Tibial nerve (tissue), 4 donors: Measurements from ENCODE around the gene ARHGAP15. TPM values are rescaled to one million over a fixed set of nuclear protein-coding genes. Genes with fewer than 3 reads are reported as not detected.
A peak's percentile ranks its signal among the peaks of the same experiment; 100 is the strongest.

Experiments
- DNase-seq, 2 donors: peaks; one replicate each; pipeline ENCODE4 v3.0.0-alpha.2; 2019; ENCODE audit warnings: low spot score in 2 of 2
- H3K27ac ChIP-seq, 4 donors: fragments of 200-600 bp; sonication (generic) in 3 of 4; one replicate each; pipeline ENCODE4 v1.5.1; 2017 to 2019; ENCODE audit warnings: mild to moderate bottlenecking in 1 of 4
- H3K27me3 ChIP-seq, 2 donors: fragments of 200-600 bp; sonication (generic) in 1 of 2; one replicate each; pipeline versions ENCODE4 v1.5.1 to v1.6.0; 2017 to 2019
- H3K36me3 ChIP-seq, 3 donors: fragments of 200-600 bp; sonication (generic); one replicate each; pipeline ENCODE4 v1.5.1; 2018 to 2019
- H3K4me1 ChIP-seq, 4 donors: fragments of 200-600 bp; sonication (generic) in 3 of 4; one replicate each; pipeline ENCODE4 v1.5.1; 2017 to 2019
- H3K4me3 ChIP-seq, 4 donors: fragments of 200-600 bp; sonication (generic) in 3 of 4; one replicate each; pipeline ENCODE4 v1.5.1; 2017 to 2019; ENCODE audit warnings: mild to moderate bottlenecking in 1 of 4, moderate library complexity in 1 of 4
- H3K9me3 ChIP-seq, 4 donors: fragments of 200-600 bp; sonication (generic) in 3 of 4; one replicate each; pipeline ENCODE4 v1.5.1; 2017 to 2019
- EP300 ChIP-seq, 2 donors: sonication (generic); formaldehyde crosslinking; IDR thresholded peaks; one replicate each; pipeline ENCODE4 v1.6.1; 2017; ENCODE audit warnings: antibody characterized with exemption in 2 of 2, mild to moderate bottlenecking in 1 of 2
- POLR2A ChIP-seq, 2 donors: fragments of 450-650 bp; IDR thresholded peaks; one replicate each; pipeline ENCODE4 v1.6.1; 2017; ENCODE audit warnings: antibody characterized with exemption in 2 of 2, mild to moderate bottlenecking in 2 of 2, moderate library complexity in 2 of 2
- WGBS, 2 donors: methylation state at CpG; one replicate each; pipeline ENCODE4 v1.1.5; 2018; 5-methylcytosine and 5-hydroxymethylcytosine counted together
- total RNA-seq, 4 donors: library from RNA; depleted of rRNA; stranded (reverse); fragments of >200 nt; gene quantifications; one replicate each; pipeline ENCODE4 v1.1.0, GENCODE V29; 2016
- TF ChIP-seq, protein P1 (sequence below), 5 experiments: fragments of 200-600 bp in 3 of 5; fragments of 450-650 bp in 2 of 5; sonication (generic) in 3 of 5; IDR thresholded peaks; one replicate each; pipeline ENCODE4 v1.5.1; 2016 to 2019; ENCODE audit warnings: antibody characterized with exemption in 5 of 5, mild to moderate bottlenecking in 3 of 5, moderate library complexity in 2 of 5

ARHGAP15 gene
- total RNA-seq, 4 donors from 2014 or later, result 22.6 to 47.4 (median 35.9) TPM

DNA sequence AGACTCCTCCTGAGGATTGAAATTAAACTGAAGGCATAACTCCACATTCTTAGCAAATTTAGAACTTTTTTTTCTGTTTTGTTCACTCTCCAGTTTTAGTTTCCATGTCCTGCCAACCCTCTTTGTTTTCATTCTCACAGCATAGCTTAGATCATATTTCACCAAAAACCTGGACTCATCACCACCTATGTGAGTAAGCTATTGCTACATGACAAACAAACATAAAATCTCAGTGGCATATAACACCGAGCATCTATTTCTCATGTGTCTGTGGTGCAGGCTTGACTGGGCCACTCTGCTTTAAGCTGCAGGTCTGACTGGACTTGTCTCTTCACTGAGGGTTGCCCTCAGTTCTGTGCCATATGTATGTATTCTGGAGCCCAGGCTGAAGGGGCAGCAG is 385.2 kb downstream of the ARHGAP15 start:
- Histone ChIP-seq H3K36me3 (no peaks in the 10 kb centered on the region), H3K4me3 (no peak overlapping the region), H3K27me3 (no peaks in the 10 kb centered on the region), H3K9me3 (no peaks in the 10 kb centered on the region), H3K4me1 (peaks cover 0 to 24% (median 2%) of the 10 kb centered on the region in 4 donors), H3K27ac (peak overlapping the region in 1 of 4 donors; percentile 50)
- no peak for TF ChIP-seq EP300 (IDR thresholded peaks at IDR 0.05)
- TF ChIP-seq POLR2A (IDR thresholded peaks at IDR 0.05), result no peak
- TF ChIP-seq, protein P1, sequence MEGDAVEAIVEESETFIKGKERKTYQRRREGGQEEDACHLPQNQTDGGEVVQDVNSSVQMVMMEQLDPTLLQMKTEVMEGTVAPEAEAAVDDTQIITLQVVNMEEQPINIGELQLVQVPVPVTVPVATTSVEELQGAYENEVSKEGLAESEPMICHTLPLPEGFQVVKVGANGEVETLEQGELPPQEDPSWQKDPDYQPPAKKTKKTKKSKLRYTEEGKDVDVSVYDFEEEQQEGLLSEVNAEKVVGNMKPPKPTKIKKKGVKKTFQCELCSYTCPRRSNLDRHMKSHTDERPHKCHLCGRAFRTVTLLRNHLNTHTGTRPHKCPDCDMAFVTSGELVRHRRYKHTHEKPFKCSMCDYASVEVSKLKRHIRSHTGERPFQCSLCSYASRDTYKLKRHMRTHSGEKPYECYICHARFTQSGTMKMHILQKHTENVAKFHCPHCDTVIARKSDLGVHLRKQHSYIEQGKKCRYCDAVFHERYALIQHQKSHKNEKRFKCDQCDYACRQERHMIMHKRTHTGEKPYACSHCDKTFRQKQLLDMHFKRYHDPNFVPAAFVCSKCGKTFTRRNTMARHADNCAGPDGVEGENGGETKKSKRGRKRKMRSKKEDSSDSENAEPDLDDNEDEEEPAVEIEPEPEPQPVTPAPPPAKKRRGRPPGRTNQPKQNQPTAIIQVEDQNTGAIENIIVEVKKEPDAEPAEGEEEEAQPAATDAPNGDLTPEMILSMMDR (IDR thresholded peaks at IDR 0.05), result no peak
- DNase-seq, result no peak
- 93 to 100% methylated on average over 1 of the region's 1 CpG for WGBS, 2 donors

DNA sequence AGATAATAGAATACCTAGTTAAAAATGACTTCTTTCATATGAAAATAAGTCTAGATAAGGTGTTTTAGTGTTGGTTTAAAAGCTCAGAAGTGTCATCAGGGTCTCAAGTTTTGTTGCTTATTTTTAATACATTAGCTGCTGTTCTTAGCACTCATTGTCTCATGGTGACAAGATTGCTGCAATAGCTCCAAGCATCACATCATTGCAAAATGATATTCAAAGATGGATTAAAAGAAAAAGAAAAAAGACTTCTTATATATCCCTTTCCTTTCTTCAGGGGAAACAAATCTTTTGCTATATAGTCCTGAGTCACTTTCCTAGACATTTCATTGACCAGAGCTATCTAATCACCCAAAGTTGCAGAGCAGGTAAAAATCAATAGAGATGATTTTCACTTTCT is 386.1 kb downstream of the ARHGAP15 start:
- no peak overlapping the region for H3K27ac ChIP-seq
- H3K27me3 ChIP-seq, result no peaks in the 10 kb centered on the region
- TF ChIP-seq, protein P1 (IDR thresholded peaks at IDR 0.05), result no peak
- no peak for TF ChIP-seq POLR2A (IDR thresholded peaks at IDR 0.05)
- TF ChIP-seq EP300 (IDR thresholded peaks at IDR 0.05), result no peak
- H3K9me3 ChIP-seq, result no peaks in the 10 kb centered on the region
- no peak overlapping the region for H3K4me3 ChIP-seq
- peaks cover 0 to 33% (median 2%) of the 10 kb centered on the region in 4 donors for H3K4me1 ChIP-seq
- H3K36me3 ChIP-seq, result no peaks in the 10 kb centered on the region
- no peak for DNase-seq

DNA sequence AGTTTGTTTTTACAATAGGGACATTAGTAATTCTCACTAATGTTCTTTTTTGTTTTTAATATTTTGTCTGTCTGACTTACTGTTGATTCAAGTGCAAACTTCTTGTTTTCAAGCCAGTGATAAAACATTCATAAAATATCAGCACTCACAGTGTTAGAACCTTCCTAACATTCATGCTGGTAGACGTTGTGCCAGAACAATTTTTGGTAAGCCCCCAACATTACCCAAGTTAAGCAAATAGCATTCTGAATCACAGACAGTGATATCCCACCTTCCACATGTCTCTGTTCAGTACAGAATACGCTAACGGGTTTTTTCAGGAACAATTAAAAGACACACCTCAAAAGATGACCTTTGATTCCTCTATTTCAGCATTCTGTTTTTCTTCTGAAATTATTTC is 390.3 kb downstream of the ARHGAP15 start:
- DNase-seq, result no peak
- 53 to 56% methylated on average over 3 of the region's 3 CpGs for WGBS, 2 donors
- TF ChIP-seq EP300 (IDR thresholded peaks at IDR 0.05) (no peak), POLR2A (IDR thresholded peaks at IDR 0.05) (no peak)
- TF ChIP-seq, protein P1 (IDR thresholded peaks at IDR 0.05), result no peak
- Histone ChIP-seq H3K36me3 (no peaks in the 10 kb centered on the region), H3K4me3 (no peak overlapping the region), H3K9me3 (no peaks in the 10 kb centered on the region), H3K27ac (peak overlapping the region in 1 of 4 donors; percentile 17), H3K4me1 (peaks cover 0 to 37% (median 1%) of the 10 kb centered on the region in 4 donors), H3K27me3 (no peaks in the 10 kb centered on the region)

DNA sequence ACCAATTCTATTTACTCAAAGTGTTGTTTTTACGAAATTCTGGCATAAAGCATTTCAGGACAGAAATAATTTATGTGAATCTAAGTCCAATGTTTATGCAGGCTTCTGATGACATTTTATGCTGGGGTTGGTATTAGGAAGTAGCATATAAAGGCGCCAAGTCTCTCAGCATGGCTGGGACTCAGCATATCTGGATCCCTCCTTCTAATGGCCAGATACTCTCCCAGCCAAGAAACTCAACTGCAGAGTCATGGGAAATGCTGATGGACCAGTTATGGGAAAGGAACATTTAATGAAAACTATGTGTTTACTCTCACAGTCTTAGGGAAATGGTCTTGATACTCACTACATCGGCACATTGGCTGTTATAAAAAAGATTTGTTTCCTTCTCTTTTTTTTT is 392.2 kb downstream of the ARHGAP15 start:
- Histone ChIP-seq H3K27ac (peak overlapping the region in 1 of 4 donors; percentile 40), H3K27me3 (no peaks in the 10 kb centered on the region), H3K9me3 (no peaks in the 10 kb centered on the region), H3K4me3 (no peak overlapping the region), H3K4me1 (peaks cover 0 to 55% (median 14%) of the 10 kb centered on the region in 4 donors), H3K36me3 (no peaks in the 10 kb centered on the region)
- WGBS, 2 donors, result 73 to 76% methylated on average over 3 of the region's 3 CpGs
- TF ChIP-seq, protein P1 (IDR thresholded peaks at IDR 0.05), result no peak
- TF ChIP-seq POLR2A (IDR thresholded peaks at IDR 0.05) (no peak), EP300 (IDR thresholded peaks at IDR 0.05) (no peak)
- no peak for DNase-seq

DNA sequence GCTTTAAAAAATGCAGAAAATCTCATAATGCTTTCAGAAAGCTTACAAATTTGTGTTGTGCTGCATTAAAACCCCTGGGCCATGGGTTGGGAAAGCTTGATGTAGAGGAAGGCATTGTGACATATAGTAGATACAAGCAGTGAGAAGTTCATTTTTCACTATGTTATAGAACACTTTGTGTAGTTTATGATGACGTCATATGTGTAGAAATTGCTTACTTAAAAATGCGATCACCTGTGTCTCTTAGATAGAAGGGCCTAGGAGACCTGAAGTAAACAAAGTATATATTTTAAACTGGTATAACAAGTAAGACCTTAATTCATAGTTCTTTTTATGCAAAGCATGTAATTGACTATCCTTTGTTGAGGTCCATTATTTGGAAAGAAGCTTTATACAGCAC is 393.5 kb downstream of the ARHGAP15 start:
- no peaks in the 10 kb centered on the region for H3K9me3 ChIP-seq
- H3K4me1 ChIP-seq, result peaks cover 0 to 64% (median 15%) of the 10 kb centered on the region in 4 donors
- peak overlapping the region in 1 of 4 donors; percentile 79 for H3K27ac ChIP-seq
- no peaks in the 10 kb centered on the region for H3K36me3 ChIP-seq
- 96 to 97% methylated on average over 2 of the region's 2 CpGs for WGBS, 2 donors
- no peak overlapping the region for H3K4me3 ChIP-seq
- DNase-seq, result no peak
- no peak for TF ChIP-seq POLR2A (IDR thresholded peaks at IDR 0.05)
- TF ChIP-seq, protein P1 (IDR thresholded peaks at IDR 0.05), result no peak
- no peak for TF ChIP-seq EP300 (IDR thresholded peaks at IDR 0.05)
- no peaks in the 10 kb centered on the region for H3K27me3 ChIP-seq
